HCT116 (cell line): Measurements from ENCODE around the gene CCNL2.

Source experiments
- CEBPB ChIP-seq: IDR thresholded peaks from 2 replicates; pipeline ENCODE4 v1.6.1; 2012; ENCODE audit warnings: low read depth
- ELF1 ChIP-seq: IDR thresholded peaks from 2 replicates; pipeline ENCODE4 v1.6.1; 2012; ENCODE audit warnings: low read depth, borderline replicate concordance
- EZH2 ChIP-seq: fragments of 200-600 bp; sonication (generic); IDR thresholded peaks from 2 replicates; pipeline ENCODE4 v1.6.1; 2017; ENCODE audit warnings: antibody characterized with exemption, mixed run types
- EZH2phosphoT487 ChIP-seq: fragments of 200-600 bp; IDR thresholded peaks from 2 replicates; pipeline ENCODE4 v1.6.1; 2018; ENCODE audit warnings: antibody characterized with exemption, borderline replicate concordance
- JUND ChIP-seq: IDR thresholded peaks from 2 replicates; pipeline ENCODE4 v1.6.1; 2012
- POLR2A ChIP-seq: IDR thresholded peaks from 2 replicates; pipeline ENCODE4 v1.7.0; 2011; ENCODE audit warnings: borderline replicate concordance; ENCODE audit not compliant: insufficient read depth, insufficient read length; ENCODE audit errors: extremely low read depth
- RAD21 ChIP-seq: IDR thresholded peaks from 2 replicates; pipeline ENCODE4 v1.6.1; 2012; ENCODE audit warnings: low read depth, mild to moderate bottlenecking
- SIN3A ChIP-seq: IDR thresholded peaks from 2 replicates; pipeline ENCODE4 v1.6.1; 2012; ENCODE audit warnings: low read depth
- TCF7L2 ChIP-seq: IDR thresholded peaks from 2 replicates; pipeline ENCODE4 v1.7.0; 2011; ENCODE audit warnings: borderline replicate concordance, inconsistent platforms; ENCODE audit not compliant: insufficient read depth, insufficient read length; ENCODE audit errors: extremely low read depth
- YY1 ChIP-seq: IDR thresholded peaks from 2 replicates; pipeline ENCODE4 v1.6.1; 2011; ENCODE audit warnings: low read length, low read depth, moderate library complexity, mild to moderate bottlenecking; ENCODE audit not compliant: insufficient replicate concordance; ENCODE audit errors: extremely low read depth
- ZNF274 ChIP-seq: fragments of 200-500 bp; sonication (Bioruptor generic); IDR thresholded peaks from 2 replicates; pipeline ENCODE4 v1.6.1; 2014; ENCODE audit warnings: mild to moderate bottlenecking, low read depth, low read length, inconsistent platforms
- TF ChIP-seq, protein P1 (sequence below), 3 experiments: fragments of 200-600 bp in 1 of 3; sonication (generic) in 1 of 3; IDR thresholded peaks in 2 of 3; conservative IDR thresholded peaks in 1 of 3; 2 replicates each; pipeline ENCODE4 v1.5.1; 2012 to 2017; ENCODE audit warnings: low read depth in 2 of 3, low read length in 2 of 3, antibody characterized with exemption in 1 of 3, borderline replicate concordance in 1 of 3, control low read depth in 1 of 3, mild to moderate bottlenecking in 1 of 3, mixed read lengths in 1 of 3, mixed run types in 1 of 3, moderate library complexity in 1 of 3; ENCODE audit not compliant: insufficient read depth in 1 of 3
- TF ChIP-seq, protein P2 (sequence below): IDR thresholded peaks from 2 replicates; pipeline ENCODE4 v1.6.1; 2012; ENCODE audit warnings: low read depth

DNA sequence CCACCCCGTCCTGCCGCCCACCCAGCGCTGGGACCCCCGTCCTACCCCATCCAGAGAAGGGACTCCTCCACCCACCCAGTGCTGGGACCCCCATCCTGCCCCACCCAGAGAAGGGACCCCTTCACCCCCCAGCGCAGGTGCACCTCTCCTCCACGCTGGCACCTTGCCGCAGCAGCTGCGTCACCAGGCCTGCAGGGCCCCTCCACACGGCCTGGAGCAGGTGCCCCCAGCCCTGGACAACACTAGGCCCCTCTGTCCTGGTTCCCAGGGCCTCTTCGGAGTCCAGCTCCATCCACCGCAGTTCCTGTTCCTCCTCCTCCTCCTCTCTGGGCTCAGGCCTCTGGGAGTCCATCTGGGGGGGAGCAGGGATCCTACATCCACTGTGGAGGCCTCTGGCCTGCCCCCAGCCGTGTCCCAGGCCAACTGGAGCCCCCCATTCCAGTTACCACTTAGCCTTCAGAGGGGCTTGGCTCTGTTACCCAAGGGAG, 21.6 kb upstream of the CCNL2 start:
- TF ChIP-seq ZNF274 (no peak), SIN3A (no peak), EZH2phosphoT487 (no peak), EZH2 (no peak), TCF7L2 (no peak), JUND (no peak), YY1 (no peak), ELF1 (no peak), RAD21 (no peak), POLR2A (no peak), CEBPB (no peak)
- TF ChIP-seq, protein P1, sequence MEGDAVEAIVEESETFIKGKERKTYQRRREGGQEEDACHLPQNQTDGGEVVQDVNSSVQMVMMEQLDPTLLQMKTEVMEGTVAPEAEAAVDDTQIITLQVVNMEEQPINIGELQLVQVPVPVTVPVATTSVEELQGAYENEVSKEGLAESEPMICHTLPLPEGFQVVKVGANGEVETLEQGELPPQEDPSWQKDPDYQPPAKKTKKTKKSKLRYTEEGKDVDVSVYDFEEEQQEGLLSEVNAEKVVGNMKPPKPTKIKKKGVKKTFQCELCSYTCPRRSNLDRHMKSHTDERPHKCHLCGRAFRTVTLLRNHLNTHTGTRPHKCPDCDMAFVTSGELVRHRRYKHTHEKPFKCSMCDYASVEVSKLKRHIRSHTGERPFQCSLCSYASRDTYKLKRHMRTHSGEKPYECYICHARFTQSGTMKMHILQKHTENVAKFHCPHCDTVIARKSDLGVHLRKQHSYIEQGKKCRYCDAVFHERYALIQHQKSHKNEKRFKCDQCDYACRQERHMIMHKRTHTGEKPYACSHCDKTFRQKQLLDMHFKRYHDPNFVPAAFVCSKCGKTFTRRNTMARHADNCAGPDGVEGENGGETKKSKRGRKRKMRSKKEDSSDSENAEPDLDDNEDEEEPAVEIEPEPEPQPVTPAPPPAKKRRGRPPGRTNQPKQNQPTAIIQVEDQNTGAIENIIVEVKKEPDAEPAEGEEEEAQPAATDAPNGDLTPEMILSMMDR (IDR thresholded peaks at IDR 0.05 in 2 of 3, conservative IDR thresholded peaks at IDR 0.05 in 1 of 3; ENCODE audit: borderline replicate concordance in 1 of 3, insufficient read depth in 1 of 3, low read depth in 2 of 3, low read length in 2 of 3) = no peak
- TF ChIP-seq, protein P2, sequence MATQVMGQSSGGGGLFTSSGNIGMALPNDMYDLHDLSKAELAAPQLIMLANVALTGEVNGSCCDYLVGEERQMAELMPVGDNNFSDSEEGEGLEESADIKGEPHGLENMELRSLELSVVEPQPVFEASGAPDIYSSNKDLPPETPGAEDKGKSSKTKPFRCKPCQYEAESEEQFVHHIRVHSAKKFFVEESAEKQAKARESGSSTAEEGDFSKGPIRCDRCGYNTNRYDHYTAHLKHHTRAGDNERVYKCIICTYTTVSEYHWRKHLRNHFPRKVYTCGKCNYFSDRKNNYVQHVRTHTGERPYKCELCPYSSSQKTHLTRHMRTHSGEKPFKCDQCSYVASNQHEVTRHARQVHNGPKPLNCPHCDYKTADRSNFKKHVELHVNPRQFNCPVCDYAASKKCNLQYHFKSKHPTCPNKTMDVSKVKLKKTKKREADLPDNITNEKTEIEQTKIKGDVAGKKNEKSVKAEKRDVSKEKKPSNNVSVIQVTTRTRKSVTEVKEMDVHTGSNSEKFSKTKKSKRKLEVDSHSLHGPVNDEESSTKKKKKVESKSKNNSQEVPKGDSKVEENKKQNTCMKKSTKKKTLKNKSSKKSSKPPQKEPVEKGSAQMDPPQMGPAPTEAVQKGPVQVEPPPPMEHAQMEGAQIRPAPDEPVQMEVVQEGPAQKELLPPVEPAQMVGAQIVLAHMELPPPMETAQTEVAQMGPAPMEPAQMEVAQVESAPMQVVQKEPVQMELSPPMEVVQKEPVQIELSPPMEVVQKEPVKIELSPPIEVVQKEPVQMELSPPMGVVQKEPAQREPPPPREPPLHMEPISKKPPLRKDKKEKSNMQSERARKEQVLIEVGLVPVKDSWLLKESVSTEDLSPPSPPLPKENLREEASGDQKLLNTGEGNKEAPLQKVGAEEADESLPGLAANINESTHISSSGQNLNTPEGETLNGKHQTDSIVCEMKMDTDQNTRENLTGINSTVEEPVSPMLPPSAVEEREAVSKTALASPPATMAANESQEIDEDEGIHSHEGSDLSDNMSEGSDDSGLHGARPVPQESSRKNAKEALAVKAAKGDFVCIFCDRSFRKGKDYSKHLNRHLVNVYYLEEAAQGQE = no peak
